Left forelimb (tissue), 1 donor: ENCODE results near the gene RPL31.
"Not testable (repeated sequence)": the region's sequence is repeated elsewhere in the genome, so short reads cannot be mapped to it uniquely, and the experiment has no call there.

Experiments
- DNase-seq: peaks from one replicate; pipeline ENCODE4 v3.0.0-alpha.2; 2018; ENCODE audit warnings: low spot score

RPL31 gene

GRCh38 chr2:101026923-101027469, 24.9 kb downstream of the RPL31 start:
- no peak for DNase-seq

- DNase-seq = no peak
Observed at GRCh38 chr2:101027852-101028251, 25.8 kb downstream of the RPL31 start.

GRCh38 chr2:101030866-101031554, 28.9 kb downstream of the RPL31 start:
- DNase-seq = no peak

- DNase-seq = no peak
Observed at GRCh38 chr2:101032084-101032776, 30.1 kb downstream of the RPL31 start.

- DNase-seq = no peak
Observed at GRCh38 chr2:101036562-101036961, 34.5 kb downstream of the RPL31 start.

- DNase-seq = no peak
Observed at GRCh38 chr2:101037161-101037755, 35.2 kb downstream of the RPL31 start.

GRCh38 chr2:101038455-101039255, 36.6 kb downstream of the RPL31 start:
- DNase-seq = no peak

GRCh38 chr2:101040072-101040471, 38.0 kb downstream of the RPL31 start:
- no peak for DNase-seq

GRCh38 chr2:101040761-101041160, 38.7 kb downstream of the RPL31 start:
- DNase-seq = no peak

GRCh38 chr2:101041413-101041812, 39.3 kb downstream of the RPL31 start:
- DNase-seq = no peak

GRCh38 chr2:101045330-101045729, 43.2 kb downstream of the RPL31 start:
- DNase-seq = no peak

- DNase-seq = no peak
Observed at GRCh38 chr2:101047075-101047766, 45.1 kb downstream of the RPL31 start.

GRCh38 chr2:101047774-101048173, 45.7 kb downstream of the RPL31 start:
- no peak for DNase-seq

- no peak for DNase-seq
Observed at GRCh38 chr2:101048756-101049155, 46.7 kb downstream of the RPL31 start.

GRCh38 chr2:101050886-101051285, 48.8 kb downstream of the RPL31 start:
- not testable (repeated sequence) for DNase-seq

- no peak for DNase-seq
Observed at GRCh38 chr2:101052147-101052546, 50.1 kb downstream of the RPL31 start.

- DNase-seq = no peak
Observed at GRCh38 chr2:101053117-101053516, 51.0 kb downstream of the RPL31 start.
